H1 (cell line): Measurements from ENCODE around the gene TRIAP1.

ENCODE experiments used
- BACH1 ChIP-seq: IDR thresholded peaks from 2 replicates; pipeline ENCODE4 v1.6.1; 2012; ENCODE audit warnings: low read length, improper control_type of control experiment
- CBX8 ChIP-seq: fragments of 300-800, 300-1000 bp; sonication (generic); IDR thresholded peaks from 2 replicates; pipeline ENCODE4 v1.7.1; 2016; ENCODE audit warnings: low read depth, low read length, borderline replicate concordance
- CTCF ChIP-seq, 3 experiments: IDR thresholded peaks; 1 replicate in 2 of 3; 2 replicates in 1 of 3; pipeline versions ENCODE4 v1.5.1 to v1.6.1; 2011; ENCODE audit warnings: low read length in 3 of 3, mild to moderate bottlenecking in 3 of 3, inconsistent platforms in 2 of 3, low read depth in 1 of 3, moderate library complexity in 1 of 3; ENCODE audit not compliant: insufficient read depth in 1 of 3; ENCODE audit errors: control extremely low read depth in 1 of 3
- KDM1A ChIP-seq: fragments of 200-600, 300-600 bp; sonication (generic); IDR thresholded peaks from 2 replicates; pipeline ENCODE4 v1.7.1; 2016; ENCODE audit warnings: mild to moderate bottlenecking, low read length, borderline replicate concordance
- MAX ChIP-seq: IDR thresholded peaks from 2 replicates; pipeline ENCODE4 v1.6.1; 2012; ENCODE audit warnings: inconsistent platforms
- SP1 ChIP-seq: IDR thresholded peaks from 2 replicates; pipeline ENCODE4 v1.6.1; 2011; ENCODE audit warnings: low read depth, low read length
- TEAD4 ChIP-seq: IDR thresholded peaks from 2 replicates; pipeline ENCODE4 v1.6.1; 2012; ENCODE audit warnings: low read depth, low read length, inconsistent platforms, mixed read lengths
- USF2 ChIP-seq: IDR thresholded peaks from 2 replicates; pipeline ENCODE4 v1.6.1; 2011; ENCODE audit warnings: low read length, improper control_type of control experiment

- no peak for TF ChIP-seq SP1
- TF ChIP-seq KDM1A: no peak
- no peak for TF ChIP-seq CTCF (IDR thresholded peaks at IDR 0.05; ENCODE audit: control extremely low read depth in 1 of 3, insufficient read depth in 1 of 3, low read depth in 1 of 3, low read length in 3 of 3)
- TF ChIP-seq USF2: no peak
- TF ChIP-seq CBX8: no peak
- TF ChIP-seq BACH1: no peak
- TF ChIP-seq MAX: no peak
- no peak for TF ChIP-seq TEAD4
Measured at GRCh38 chr12:120399531-120399930, 46.7 kb downstream of the TRIAP1 start.
